MM.1S (cell line): ENCODE results near the gene LRRC56.
A peak's percentile ranks its signal among the peaks of the same experiment; 100 is the strongest.

ENCODE experiments used
- EZH2 ChIP-seq: fragments of 300-600 bp; sonication (generic); optimal IDR thresholded peaks from 2 replicates; pipeline ENCODE3; 2017; ENCODE audit warnings: low read depth, mild to moderate bottlenecking, antibody characterized with exemption, low read length, mixed read lengths
- TF ChIP-seq, protein P1 (sequence below): fragments of 300-600 bp; sonication (generic); IDR thresholded peaks from 2 replicates; pipeline ENCODE4 v1.5.1; 2016; ENCODE audit warnings: antibody characterized with exemption, low read length, mixed read lengths

DNA sequence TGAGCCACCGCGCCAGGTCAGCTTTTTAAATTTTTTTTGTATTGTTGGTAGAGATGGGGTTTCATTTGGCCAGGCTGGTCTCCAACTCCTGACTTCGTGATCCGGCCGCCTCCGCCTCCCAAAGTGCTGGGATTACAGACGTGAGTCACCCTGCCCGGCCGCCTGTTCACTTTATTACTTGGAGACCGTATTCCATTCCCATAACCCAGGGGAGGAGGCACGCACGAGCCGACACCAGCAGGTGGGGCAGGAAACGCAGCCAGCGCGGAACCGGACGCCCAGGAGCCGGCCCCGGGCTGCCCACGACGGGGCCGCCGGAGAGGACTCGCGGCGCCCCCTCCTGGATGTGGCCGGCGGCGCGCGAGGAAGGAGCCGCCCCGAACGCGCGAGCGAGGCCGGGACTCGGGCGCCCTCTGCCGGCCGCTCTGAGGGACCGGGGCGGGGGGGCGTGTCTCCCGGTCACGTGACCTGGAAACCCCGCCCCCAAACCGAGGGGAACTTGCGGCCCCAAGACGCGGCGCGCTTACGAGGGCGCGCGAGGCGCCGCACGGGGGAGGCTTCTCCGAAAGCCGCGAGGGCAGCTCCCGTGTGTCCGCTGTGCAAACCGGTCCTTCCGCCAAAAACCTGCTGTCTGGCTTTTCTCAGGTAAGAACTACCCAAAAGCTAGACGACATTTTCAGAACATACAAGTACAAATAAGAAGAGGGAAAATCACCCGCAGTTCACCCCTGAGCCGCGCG is 18.7 kb upstream of the LRRC56 start:
- TF ChIP-seq, protein P1, sequence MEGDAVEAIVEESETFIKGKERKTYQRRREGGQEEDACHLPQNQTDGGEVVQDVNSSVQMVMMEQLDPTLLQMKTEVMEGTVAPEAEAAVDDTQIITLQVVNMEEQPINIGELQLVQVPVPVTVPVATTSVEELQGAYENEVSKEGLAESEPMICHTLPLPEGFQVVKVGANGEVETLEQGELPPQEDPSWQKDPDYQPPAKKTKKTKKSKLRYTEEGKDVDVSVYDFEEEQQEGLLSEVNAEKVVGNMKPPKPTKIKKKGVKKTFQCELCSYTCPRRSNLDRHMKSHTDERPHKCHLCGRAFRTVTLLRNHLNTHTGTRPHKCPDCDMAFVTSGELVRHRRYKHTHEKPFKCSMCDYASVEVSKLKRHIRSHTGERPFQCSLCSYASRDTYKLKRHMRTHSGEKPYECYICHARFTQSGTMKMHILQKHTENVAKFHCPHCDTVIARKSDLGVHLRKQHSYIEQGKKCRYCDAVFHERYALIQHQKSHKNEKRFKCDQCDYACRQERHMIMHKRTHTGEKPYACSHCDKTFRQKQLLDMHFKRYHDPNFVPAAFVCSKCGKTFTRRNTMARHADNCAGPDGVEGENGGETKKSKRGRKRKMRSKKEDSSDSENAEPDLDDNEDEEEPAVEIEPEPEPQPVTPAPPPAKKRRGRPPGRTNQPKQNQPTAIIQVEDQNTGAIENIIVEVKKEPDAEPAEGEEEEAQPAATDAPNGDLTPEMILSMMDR = peak; percentile 26
- no peak for TF ChIP-seq EZH2
